HG03558 (cell line): ENCODE measurements around the gene SOX5.
"Not testable (repeated sequence)": the region's sequence is repeated elsewhere in the genome, so short reads cannot be mapped to it uniquely, and the experiment has no call there.

Experiments
- ATAC-seq: cut with Tn5 transposase; IDR thresholded peaks from one replicate; pipeline ENCODE4 v1.9.1; 2021; ENCODE audit warnings: moderate number of reproducible peaks; ENCODE audit not compliant: unreplicated experiment; ENCODE audit errors: extremely low read depth

The SOX5 gene

DNA sequence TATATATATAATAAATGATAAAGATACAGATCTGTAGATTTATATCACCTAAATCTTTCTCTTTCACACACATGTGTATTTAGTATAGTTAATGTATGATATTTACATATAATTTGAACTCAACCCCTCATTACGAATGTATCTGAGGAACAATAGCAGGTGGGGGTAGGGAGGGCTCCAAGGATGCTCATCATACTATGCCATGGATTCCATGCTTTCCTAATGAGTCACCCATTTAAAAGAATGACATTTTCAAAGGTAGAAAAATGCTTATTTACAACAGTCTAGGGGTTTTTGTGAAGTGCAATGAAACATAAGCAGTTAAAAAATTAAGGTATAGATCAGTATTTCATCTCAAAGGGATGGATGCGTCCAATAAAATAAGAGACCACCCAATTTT lies 181.6 kb downstream of the SOX5 start:
- ATAC-seq, result no peak

DNA sequence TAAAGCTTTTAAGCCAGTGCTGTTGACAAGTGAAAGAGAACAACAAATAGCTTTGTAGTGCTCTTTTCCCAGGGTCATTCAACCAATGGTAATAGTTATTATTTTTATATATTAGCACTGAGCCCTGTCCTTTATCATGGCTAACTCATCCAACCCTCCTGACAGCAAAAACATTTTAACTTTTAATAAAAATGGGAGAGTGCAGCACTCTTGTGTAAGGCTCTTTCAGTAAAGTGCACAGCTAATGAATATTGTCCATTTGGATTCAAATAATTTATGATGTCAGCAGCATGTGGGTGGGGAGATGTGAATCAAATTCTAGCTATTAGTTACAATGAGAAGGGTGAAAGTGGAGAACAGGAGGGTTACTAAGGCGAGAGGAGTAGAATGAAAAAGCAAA lies 185.7 kb downstream of the SOX5 start:
- ATAC-seq, result no peak

DNA sequence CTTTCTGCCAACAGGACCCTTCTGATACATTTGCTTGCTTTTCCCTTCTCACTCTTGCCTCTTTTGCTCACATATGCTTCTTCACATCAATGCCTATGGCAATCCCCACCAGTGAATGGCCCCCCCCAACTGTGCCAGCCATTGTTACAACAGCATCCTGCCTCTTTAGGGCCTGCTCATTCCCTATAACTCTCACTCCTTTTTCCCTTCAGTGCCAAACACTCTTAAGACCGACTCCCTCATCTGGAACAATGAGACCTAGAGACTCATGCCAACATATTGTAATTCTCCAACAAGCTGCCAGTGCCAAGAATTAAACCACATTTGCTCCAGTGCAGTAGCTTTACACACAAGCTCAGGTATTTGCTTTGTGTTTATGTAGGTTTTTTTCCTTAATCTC lies 189.0 kb downstream of the SOX5 start:
- ATAC-seq, result no peak

DNA sequence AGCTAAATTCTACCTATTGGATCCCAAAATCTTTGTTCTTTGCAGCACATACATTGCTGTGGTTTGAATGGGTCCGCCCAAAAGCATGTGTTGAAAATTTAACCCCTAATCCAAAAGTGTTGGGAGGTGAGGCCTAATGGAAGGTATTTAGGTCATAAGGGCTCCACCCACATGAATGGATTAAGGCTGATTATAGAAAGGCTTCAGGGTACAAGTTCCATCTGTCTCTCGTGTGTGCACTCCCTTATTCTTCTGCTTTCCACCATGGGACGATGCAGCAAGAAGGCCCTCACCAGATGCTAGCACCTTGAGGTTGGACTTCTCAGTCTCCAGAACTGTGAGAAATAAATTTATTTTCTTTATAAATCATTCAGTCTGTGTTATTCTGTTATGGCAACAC lies 190.9 kb downstream of the SOX5 start:
- no peak for ATAC-seq

DNA sequence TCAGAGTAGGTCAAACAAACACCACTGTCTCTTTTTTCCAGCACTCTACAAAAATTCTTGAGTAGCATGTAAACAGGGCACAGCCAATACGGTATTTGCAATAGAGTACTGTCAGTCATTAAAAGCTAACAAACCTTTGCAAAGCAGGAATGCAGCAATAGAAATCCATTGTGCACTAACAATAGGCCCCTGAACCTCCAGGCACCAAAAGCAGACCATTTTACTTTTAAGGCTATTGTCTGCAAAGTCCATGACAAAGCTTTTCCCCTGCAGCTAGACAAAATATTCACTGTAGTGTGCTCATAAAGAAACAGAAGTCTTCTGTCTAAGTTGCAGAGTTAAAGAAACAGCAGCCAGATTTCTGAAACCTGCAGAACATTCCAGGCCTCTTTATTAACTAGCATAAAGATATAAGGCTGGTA lies 191.9 kb downstream of the SOX5 start:
- no peak for ATAC-seq

DNA sequence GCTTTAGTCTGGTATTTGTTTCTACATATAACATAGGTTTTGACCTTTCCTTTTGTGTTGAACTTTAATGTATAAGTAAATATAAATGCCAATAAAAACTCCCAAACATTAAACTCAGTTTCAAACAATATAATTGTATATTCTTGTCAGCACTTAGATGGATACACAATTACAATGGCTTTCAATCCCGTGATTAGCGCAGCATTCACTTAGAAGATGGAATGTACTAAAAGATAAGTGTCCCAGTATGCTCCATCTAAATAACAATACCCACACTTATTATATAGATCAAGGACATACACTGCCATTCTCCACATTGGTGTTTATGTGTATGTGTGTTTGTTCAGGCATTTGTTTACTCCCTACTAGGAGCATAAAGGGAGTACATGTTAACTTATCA lies 193.1 kb downstream of the SOX5 start:
- no peak for ATAC-seq

DNA sequence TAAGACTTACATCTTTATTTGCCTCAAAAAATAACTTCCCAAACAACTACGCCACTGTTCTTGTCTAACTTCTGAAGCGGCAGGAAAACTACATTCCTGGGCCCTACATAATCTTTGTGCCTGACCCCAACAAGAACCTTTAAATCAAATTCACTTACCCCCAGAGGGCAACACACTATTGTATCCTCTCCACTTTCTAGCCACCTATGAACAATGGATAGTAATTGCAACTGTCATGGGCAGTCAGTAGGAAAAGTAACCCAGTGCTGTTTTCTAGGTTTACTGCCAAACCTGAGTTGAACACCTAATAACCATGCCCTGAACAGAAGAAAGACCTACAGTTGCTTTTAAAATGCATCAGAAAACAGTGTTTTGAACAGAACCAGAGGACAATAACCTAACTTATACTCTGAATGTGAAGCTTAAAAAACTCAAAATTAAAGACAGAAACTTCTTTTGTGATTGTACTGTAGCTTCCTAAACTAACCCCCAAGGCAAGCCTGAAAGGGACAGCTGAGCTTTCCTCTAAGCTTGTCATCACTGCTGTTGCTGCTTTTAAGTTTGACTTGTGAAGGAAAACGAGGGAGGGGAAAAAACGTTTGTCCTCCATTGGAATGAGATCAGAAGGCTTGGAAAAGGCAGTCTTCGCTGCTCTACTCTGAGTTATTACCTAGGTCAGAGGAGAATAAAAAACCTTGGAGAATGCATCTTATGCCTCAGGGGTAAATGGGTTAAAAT lies 195.7 kb downstream of the SOX5 start:
- ATAC-seq, result no peak

DNA sequence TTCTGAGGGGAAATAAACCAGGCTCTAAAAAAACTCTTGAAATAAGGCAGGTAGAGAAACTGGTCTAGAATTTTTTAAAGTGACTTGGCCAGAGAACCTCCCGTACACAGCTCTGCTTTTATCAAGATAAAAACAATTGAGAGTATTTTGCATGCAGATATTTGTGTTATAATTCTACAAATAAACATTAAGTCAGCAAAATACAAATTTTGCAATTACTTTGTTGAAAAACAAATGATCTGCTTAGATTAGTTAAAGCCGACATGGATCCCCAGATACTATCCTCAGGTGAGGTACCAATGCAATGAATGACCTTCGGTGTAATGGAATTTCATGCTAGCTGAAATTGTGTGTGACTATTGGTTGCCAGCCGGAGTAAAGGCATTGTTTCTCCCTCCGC lies 197.2 kb downstream of the SOX5 start:
- ATAC-seq, result no peak

DNA sequence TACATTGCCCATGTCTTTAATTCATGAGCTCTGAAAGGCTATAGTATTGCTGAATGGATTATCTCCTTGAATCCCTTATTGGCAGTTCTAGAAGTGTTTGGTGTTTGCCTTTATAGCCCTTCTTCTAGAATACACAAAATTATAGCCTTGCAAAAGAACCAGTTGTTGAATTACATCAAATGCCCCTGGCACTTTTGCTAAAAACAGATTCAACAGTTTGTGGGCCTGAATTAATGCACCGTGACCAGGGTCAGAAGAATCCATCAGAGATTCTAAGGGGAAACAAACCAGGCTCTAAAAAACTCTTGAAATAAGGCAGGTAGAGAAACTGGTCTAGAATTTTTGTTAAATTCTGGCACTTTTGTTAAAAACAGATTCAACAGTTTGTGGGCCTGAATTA lies 197.8 kb downstream of the SOX5 start:
- no peak for ATAC-seq

DNA sequence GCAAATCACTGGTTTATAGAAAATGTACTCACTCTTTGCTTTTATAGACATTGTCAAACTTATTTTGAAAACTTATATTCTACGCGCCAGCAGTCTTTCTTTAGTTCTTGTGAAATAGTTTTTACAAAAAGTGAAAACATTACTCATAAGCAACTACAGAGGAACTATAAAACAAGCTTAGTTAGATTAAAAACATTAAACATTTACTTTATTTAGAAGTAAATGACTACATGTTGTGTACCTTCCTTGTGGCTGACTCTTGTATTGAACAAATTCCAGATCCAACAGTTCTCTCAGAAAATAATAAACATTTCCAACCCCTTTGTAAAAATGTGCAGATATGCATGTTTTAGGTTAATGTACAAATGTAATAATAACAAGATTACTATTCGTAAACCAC lies 198.5 kb downstream of the SOX5 start:
- ATAC-seq, result no peak

DNA sequence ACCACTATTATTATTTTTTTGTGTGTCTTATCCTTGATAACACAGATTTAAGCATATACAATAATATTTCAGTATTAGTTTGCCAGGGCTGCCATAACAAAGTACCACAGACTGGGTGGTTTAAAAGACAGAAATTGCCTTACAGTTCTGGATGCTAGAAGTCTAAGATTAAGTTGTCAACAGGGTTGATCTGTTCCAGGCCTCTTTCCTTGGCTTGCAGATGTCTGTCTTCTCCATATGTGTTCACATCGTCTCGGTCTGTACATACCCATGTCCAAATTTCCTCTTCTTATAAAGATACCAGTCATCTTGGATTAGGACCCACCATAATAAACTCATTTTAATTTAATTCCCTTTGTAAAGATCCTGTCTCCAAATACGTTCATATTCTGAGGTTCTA lies 204.8 kb downstream of the SOX5 start:
- no peak for ATAC-seq

DNA sequence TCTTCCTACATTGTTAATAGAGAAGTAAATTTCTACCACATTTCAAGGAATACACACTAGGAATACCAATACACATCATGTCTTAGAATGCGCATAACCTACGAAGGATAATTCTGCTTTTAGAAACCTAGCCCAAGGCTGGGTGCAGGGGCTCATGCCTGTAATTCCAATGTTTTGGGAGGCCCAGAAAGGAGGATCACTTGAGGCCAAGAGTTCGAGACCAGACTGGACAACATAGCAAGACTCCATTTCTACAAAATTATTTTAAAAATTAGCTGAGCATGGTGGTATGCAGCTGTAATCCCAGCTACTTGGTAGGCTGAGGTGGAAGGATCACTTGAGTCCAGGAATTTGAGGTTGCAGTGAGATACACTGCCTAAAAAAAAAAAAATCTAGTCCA lies 206.9 kb downstream of the SOX5 start:
- ATAC-seq, result no peak

DNA sequence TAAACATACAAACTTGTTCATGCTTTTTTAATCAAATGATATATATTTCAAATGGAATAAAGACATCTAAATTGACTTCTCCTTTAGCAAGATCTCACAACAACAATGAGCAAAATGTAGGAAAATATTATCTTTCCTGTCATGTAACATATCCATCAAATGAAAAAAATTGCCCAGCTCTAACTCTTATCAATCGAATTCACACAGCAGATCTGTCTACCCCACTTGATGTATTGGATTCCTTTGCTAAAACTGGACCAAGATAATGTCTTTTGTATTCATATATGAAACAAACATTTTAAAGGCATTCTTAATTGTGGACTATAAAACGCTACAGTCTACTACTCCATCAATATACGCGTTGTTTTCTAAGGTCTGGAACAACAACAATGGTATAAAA lies 218.0 kb downstream of the SOX5 start:
- no peak for ATAC-seq

DNA sequence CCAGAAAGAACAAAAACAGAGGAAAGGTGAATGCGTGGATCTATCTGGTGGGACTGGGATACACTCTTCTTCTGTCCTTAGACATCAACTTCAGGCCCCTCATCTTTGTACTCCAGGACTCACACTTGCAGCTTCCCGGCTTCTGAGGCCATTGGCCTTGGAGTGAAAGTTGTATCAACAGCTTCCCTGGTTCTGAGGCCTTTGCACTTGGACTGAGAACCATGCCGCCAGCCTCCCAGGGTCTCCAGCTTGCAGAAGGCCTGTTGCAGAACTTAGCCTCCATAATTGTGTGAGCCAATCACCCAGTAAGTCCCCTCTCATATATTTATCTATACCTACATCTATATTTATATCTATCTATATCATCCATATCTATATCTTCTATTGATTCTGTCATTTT lies 218.4 kb downstream of the SOX5 start:
- no peak for ATAC-seq

DNA sequence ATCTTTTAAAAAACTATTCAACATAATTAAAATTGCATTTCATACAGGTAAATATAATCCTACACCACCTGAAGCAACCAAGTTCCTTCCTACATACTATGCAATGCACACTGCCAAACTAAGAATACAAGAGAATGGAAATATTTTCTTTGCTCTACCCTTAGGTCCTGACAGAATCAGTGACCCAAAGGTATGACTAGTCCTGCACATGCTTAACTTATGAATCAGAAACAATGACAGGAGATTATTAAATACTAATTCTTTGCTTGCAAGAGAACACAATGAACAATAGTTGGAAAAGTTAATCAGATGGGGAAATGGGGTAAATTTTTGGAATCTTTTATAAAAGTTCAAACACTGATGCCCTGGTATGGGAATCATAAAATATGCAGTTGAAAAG lies 220.1 kb downstream of the SOX5 start:
- no peak for ATAC-seq

DNA sequence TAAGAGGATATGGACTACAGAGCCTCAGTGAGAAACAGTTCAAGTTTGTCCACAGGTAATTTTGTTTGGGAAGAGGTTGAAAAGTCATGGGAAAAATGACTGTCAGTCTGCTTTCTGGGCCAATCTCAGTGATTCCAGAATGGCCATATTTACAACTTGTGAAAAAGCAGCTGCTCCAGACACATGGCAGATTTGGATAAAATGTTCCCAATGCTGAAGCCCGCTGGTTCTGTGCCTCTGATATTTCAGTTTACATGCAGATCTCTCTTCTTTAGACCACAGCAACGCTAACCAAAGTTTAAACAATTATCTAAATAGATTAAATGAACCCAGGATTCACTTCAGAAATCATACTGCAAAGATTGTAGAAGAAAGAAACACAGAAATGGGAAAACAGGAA lies 222.8 kb downstream of the SOX5 start:
- ATAC-seq, result no peak

DNA sequence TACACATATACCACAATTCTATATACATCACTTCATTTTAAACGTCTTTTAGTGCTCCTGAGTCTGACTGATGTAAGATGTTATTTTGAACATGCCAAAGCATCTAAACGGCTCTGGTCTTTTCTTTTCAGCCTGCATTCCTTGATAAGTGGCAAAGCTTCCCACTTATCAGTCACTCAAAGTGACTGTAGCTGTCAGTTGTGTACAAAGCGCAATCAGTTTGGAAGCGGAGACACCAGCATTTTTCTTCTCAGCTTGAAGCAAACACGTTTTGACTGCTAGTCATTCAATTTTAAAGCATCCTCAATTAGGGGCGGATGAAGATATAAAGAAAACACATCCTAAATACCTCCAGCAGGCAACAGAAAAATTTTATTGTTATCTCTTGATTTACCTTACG lies 226.8 kb downstream of the SOX5 start:
- no peak for ATAC-seq

DNA sequence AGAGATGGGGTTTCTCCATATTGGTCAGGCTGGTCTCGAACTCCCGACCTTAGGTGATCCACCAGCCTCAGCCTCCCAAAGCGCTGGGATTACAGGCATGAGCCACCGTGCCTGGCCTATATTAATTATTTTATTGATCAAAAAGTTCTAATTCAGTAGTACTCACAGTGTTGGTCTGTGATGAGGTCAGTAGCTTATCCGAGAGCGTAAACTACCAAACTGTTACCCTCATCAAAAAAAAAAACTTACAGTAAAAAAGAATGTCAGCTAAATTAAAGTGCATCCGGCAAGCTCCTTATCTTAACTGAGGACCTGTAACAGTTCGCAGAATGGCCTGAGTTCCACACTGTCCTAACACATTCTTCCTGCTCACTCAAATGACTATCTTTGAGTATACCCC lies 228.2 kb downstream of the SOX5 start:
- no peak for ATAC-seq

DNA sequence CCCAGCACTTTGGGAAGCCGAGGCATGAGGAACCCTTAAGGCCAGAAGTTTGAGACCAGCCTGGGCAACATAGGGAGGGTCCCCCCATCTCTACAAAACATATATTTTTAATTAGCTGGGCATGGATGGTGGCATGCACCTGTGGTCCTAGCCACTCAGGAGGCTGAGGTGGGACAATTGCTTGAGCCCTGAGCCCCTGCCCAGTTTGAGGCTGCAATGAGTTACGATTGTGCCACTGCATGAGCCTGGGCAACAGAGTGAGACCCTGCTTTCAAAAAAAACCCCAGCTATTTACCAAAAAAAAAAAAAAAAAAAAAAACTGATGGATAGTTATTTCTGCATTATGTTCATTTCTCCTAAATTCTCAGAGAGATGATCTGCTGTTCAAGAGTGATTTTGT lies 230.0 kb downstream of the SOX5 start:
- no peak for ATAC-seq

DNA sequence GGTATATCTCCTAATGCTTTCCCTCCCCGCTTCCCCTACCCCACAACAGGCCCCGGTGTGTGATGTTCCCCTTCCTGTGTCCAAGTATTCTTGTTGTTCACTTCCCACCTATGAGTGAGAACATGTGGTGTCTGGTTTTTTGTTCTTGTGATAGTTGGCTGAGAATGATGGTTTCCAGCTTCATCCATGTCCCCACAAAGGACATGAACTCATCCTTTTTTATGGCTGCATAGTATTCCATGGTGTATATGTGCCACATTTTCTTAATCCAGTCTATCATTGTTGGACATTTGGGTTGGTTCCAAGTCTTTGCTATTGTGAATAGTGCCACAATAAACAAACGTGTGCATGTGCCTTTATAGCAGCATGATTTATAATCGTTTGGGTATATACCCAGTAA lies 239.1 kb downstream of the SOX5 start:
- ATAC-seq, result not testable (repeated sequence)

DNA sequence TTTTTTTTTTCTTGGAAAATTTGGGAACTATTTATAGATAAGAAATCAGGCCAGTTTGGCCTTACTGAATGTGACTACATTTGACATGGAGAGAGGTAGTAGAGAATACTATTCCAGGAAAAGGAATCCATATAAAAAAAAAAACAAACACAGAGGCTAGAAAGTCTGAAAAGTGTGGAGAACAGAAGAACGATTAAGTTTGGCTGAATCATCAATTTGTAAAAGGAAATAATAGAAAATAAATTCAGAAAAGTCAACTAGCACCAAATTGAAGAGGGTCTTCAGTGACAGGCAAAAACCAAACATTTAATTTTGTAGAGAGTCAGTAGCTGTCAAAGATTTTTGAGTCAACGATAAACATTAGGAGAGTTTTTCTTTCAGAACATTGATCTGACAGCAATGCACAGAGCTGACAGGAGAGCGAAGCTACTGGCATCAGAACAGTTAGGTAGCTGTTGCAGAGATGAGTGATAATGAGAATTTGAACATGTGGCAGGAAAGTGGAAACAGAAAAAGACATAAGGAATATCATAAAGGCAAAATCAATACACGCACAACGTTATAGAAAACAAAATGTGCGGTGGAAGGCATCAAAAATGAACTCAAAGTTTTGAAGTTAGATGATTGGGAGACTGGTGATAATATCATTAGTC lies 241.2 kb downstream of the SOX5 start:
- no peak for ATAC-seq

DNA sequence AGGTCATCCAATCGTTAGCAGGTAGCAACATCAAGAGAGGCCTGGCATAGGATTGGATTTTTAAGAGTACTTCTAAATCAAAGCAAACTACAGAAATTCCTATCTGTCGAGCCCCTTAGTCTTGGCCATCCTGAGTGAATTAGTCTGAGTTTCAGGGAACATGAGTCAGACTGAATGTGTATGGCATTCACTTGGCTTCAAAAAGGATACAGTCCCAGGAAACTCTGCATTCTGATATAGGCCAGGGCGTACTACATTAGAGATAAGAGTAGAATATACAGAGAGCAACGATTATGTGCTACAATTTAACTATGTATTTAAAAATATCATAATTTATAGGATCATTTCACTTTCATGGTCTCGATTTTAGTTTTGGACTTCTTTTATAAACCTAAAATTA lies 242.2 kb downstream of the SOX5 start:
- no peak for ATAC-seq
